ENCODE data around the gene AKAP17A.

DNA sequence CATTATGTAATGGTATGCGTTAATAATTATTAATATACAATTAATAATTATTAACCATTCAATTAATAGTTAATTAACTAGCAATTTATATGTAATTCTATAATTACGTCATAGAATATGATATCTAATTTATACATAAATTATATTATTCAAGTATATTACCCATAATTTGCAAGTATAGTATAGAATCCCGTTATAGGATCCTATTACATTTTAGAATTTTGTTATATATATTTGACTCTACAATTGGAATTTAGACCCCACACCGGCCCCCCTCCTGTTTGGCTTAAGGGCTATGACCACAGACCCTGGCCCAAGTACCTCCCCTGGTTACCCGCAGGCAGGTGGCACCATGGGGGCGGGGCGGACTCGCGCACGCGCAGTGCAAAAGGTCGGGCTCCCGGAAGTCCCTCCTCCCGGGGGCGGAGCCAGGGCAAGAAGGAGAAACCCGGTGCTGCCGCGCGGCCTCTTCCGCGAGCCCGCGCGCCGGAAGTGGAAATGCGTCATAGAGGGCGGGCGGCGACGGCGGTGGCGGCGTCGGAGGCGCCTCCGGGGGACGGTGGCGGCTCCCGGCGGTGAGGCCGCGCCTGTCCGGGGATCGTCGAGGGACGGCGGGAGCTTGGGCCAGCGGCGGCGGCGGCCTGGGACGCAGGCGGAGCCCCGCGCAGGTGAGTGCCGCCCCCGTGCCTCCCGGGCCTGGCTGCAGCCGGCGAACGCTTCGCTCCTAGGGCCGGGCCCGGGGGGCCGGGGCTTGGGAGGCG, at the start of gene AKAP17A:
- TF ChIP-seq, protein P1, sequence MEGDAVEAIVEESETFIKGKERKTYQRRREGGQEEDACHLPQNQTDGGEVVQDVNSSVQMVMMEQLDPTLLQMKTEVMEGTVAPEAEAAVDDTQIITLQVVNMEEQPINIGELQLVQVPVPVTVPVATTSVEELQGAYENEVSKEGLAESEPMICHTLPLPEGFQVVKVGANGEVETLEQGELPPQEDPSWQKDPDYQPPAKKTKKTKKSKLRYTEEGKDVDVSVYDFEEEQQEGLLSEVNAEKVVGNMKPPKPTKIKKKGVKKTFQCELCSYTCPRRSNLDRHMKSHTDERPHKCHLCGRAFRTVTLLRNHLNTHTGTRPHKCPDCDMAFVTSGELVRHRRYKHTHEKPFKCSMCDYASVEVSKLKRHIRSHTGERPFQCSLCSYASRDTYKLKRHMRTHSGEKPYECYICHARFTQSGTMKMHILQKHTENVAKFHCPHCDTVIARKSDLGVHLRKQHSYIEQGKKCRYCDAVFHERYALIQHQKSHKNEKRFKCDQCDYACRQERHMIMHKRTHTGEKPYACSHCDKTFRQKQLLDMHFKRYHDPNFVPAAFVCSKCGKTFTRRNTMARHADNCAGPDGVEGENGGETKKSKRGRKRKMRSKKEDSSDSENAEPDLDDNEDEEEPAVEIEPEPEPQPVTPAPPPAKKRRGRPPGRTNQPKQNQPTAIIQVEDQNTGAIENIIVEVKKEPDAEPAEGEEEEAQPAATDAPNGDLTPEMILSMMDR (IDR thresholded peaks at IDR 0.05), result no peak
- TF ChIP-seq TP53 (CRISPR knock-in tag; IDR thresholded peaks at IDR 0.05), result no peak
- peak; percentile 42; the same call in 1 of the 2 replicates for TF ChIP-seq GABPB1 (CRISPR knock-in tag; IDR thresholded peaks at IDR 0.05)
